ENCODE data around the gene CEP41. TPM values are rescaled to one million over a fixed set of nuclear protein-coding genes. Genes with fewer than 3 reads are reported as not detected.

Gene CEP41
- total and polyA plus RNA-seq, 10 of the 15 experiments (the other 5 are each of a cell fraction or from before 2014, with no cell fraction given): 11.4 to 43.0 (median 24.7) TPM

- no peaks in the 10 kb centered on the region for H3K79me2 ChIP-seq (ENCODE audit: control insufficient read depth, insufficient read depth, low read length)
- intact Hi-C loops (cut with micrococcal nuclease; ENCODE audit: unreplicated experiment) (no loop called here), in situ Hi-C loops (cut with MboI) (no loop called here)
- DNase-seq (ENCODE audit: low read depth, low spot score): no peak
- no peak for FAIRE-seq
- BruUV-seq (replicated peaks): no TSS peak
- H3K36me3 ChIP-seq (ENCODE audit: control insufficient read depth in 2 of 2, insufficient read depth in 2 of 2, low read length in 1 of 2): no peaks in the 10 kb centered on the region
- no peak within 1 kb of the TSS for H3K27ac ChIP-seq (ENCODE audit: control insufficient read depth, insufficient read depth)
- 52% methylated on average over 20 of the region's 20 CpGs for WGBS (ENCODE audit: insufficient coverage, insufficient replicate concordance, low lambda C conversion rate, missing lambda C conversion rate)
- H3K27me3 ChIP-seq (replicated peaks in 1 of 2; ENCODE audit: control insufficient read depth in 2 of 2, insufficient read depth in 2 of 2, low read length in 1 of 2): no peaks in the 10 kb centered on the region
- no peaks in the 10 kb centered on the region for H3K4me1 ChIP-seq (ENCODE audit: control insufficient read depth, insufficient read depth, low read length)
- H3K4me3 ChIP-seq: no peak within 1 kb of the TSS
- H3K9ac ChIP-seq (ENCODE audit: control insufficient read depth, insufficient read depth, low read length): no peak within 1 kb of the TSS
- SMC1A ChIA-PET (ENCODE audit: uncharacterized antibody, unreplicated experiment): interaction anchor here (1.3 kb wide), 1 partner anchor 137 kb away, joined by 3 read pairs; no protein-coding TSS in a partner anchor
- CTCF ChIA-PET: interaction anchor here (0.6 kb wide), 1 partner anchor 328 kb away, joined by 3 read pairs; no protein-coding TSS in a partner anchor
- TF ChIP-seq TAF1 (IDR thresholded peaks at IDR 0.05; ENCODE audit: borderline replicate concordance, low read depth, low read length) (no peak), SREBF2 (IDR thresholded peaks at IDR 0.05; ENCODE audit: low read length) (no peak)
- POLR2A ChIA-PET: no interaction called here
- no peak for ATAC-seq
- no peaks in the 10 kb centered on the region for H4K20me1 ChIP-seq (ENCODE audit: control insufficient read depth, insufficient read depth)
- no peak within 1 kb of the TSS for H3K4me2 ChIP-seq (ENCODE audit: control insufficient read depth, insufficient read depth)
- H2AFZ ChIP-seq (ENCODE audit: control insufficient read depth, low read depth, low read length): no peak within 1 kb of the TSS
- RAD21 ChIA-PET (ENCODE audit: unreplicated experiment): no interaction called here
- no peaks in the 10 kb centered on the region; the same call in 2 of the 3 replicates for H3K9me3 ChIP-seq (replicated peaks; ENCODE audit: control insufficient read depth, insufficient read depth, low read length)
Observed at GRCh38 chr7:130379921-130380860, 60.6 kb downstream of the CEP41 start, which contains the start of gene CPA1. TSS of gene CPA1 (plus strand) at chr7:130380494. CDS start at chr7:130380521, 27 bp downstream.

- H3K9me3 ChIP-seq (replicated peaks; ENCODE audit: control insufficient read depth, insufficient read depth, low read length): no peaks in the 10 kb centered on the region; the same call in 2 of the 3 replicates
- ChIA-PET SMC1A (ENCODE audit: uncharacterized antibody, unreplicated experiment) (no interaction called here), POLR2A (no interaction called here), CTCF (interaction anchor here (0.7 kb wide), 1 partner anchor 44 kb away, joined by 3 read pairs; no protein-coding TSS in a partner anchor), RAD21 (ENCODE audit: unreplicated experiment) (interaction anchor here (0.6 kb wide), 1 partner anchor 16 kb away, joined by 3 read pairs; no protein-coding TSS in a partner anchor)
- no peaks in the 10 kb centered on the region for H4K20me1 ChIP-seq (ENCODE audit: control insufficient read depth, insufficient read depth)
- no peaks in the 10 kb centered on the region for H3K27me3 ChIP-seq (replicated peaks in 1 of 2; ENCODE audit: control insufficient read depth in 2 of 2, insufficient read depth in 2 of 2, low read length in 1 of 2)
- WGBS (ENCODE audit: insufficient coverage, insufficient replicate concordance, low lambda C conversion rate, missing lambda C conversion rate): 52% methylated on average over 8 of the region's 10 CpGs
- H3K9ac ChIP-seq (ENCODE audit: control insufficient read depth, insufficient read depth, low read length): no peak overlapping the region
- intact Hi-C loops (cut with micrococcal nuclease; ENCODE audit: unreplicated experiment): no loop called here
- BruUV-seq (replicated peaks): no TSS peak
- H3K4me1 ChIP-seq (ENCODE audit: control insufficient read depth, insufficient read depth, low read length): no peaks in the 10 kb centered on the region
- no peak overlapping the region for H3K4me2 ChIP-seq (ENCODE audit: control insufficient read depth, insufficient read depth)
- no peak overlapping the region for H3K4me3 ChIP-seq
- ATAC-seq (no peak), FAIRE-seq (no peak), DNase-seq (ENCODE audit: low read depth, low spot score) (no peak)
- in situ Hi-C loops (cut with MboI): no loop called here
- no peak overlapping the region for H2AFZ ChIP-seq (ENCODE audit: control insufficient read depth, low read depth, low read length)
- H3K79me2 ChIP-seq (ENCODE audit: control insufficient read depth, insufficient read depth, low read length): no peaks in the 10 kb centered on the region
- H3K27ac ChIP-seq (ENCODE audit: control insufficient read depth, insufficient read depth): no peak overlapping the region
- H3K36me3 ChIP-seq (ENCODE audit: control insufficient read depth in 2 of 2, insufficient read depth in 2 of 2, low read length in 1 of 2): no peaks in the 10 kb centered on the region
- no peak for TF ChIP-seq BMI1 (IDR thresholded peaks at IDR 0.05; ENCODE audit: borderline replicate concordance)
- TF ChIP-seq SMC3 (IDR thresholded peaks at IDR 0.05; ENCODE audit: borderline replicate concordance, low read length): no peak
- no peak for TF ChIP-seq IRF4 (IDR thresholded peaks at IDR 0.05; ENCODE audit: low read depth, low read length)
- TF ChIP-seq SKIL (IDR thresholded peaks at IDR 0.05; ENCODE audit: low read depth, poor library complexity, severe bottlenecking): no peak
- no peak for TF ChIP-seq NFIC (IDR thresholded peaks at IDR 0.05; ENCODE audit: low read depth, low read length)
- TF ChIP-seq SUPT20H (IDR thresholded peaks at IDR 0.05; ENCODE audit: borderline replicate concordance, control insufficient read depth, low read depth, low read length): no peak
- no peak for TF ChIP-seq ZNF217 (IDR thresholded peaks at IDR 0.05)
- no peak for TF ChIP-seq SMARCA5 (IDR thresholded peaks at IDR 0.05)
- TF ChIP-seq MYC (IDR thresholded peaks at IDR 0.05; ENCODE audit: insufficient read depth, insufficient read length, insufficient replicate concordance, low read length, severe bottlenecking): no peak
- TF ChIP-seq RAD51 (IDR thresholded peaks at IDR 0.05): no peak
- no peak for TF ChIP-seq NR2C1 (IDR thresholded peaks at IDR 0.05)
Observed at GRCh38 chr7:130379532-130379920, 61.3 kb downstream of the CEP41 start.

Data from GM12878 (cell line).